GM12864 (cell line): ENCODE measurements around the gene EVA1B.

Experiments
- DNase-seq: peaks from one replicate; pipeline ENCODE4 v3.0.0-alpha.2; 2011; ENCODE audit warnings: low read depth
- H3K4me3 ChIP-seq: 2 replicates; pipeline ENCODE4 v1.5.1; 2011; ENCODE audit warnings: mild to moderate bottlenecking, low read depth, low read length, control low read depth
- TF ChIP-seq, protein P1 (sequence below): IDR thresholded peaks from 2 replicates; pipeline ENCODE4 v1.5.1; 2011; ENCODE audit warnings: low read depth, mild to moderate bottlenecking, moderate library complexity, low read length, control low read depth, inconsistent platforms; ENCODE audit errors: missing control alignments

EVA1B gene

DNA sequence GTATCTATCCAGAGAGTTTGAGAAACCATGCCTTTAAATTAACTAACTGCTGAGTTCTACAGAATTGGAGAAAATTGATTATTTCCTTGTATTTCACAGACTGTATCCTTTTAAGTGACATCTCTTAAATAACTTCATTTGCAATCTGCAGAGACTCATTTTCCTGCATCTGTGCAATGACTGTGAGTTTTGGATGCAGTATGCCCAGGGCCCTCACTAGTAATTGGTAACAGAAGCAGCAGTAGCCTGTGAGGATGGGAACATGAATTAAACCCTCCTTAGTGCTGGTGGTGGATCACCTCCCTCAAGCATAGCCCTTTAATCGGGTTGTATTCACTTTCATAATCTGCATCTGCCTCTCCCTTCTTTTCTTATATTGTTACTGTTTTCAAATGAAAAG, 38.9 kb downstream of the EVA1B start:
- DNase-seq: no peak
- TF ChIP-seq, protein P1, sequence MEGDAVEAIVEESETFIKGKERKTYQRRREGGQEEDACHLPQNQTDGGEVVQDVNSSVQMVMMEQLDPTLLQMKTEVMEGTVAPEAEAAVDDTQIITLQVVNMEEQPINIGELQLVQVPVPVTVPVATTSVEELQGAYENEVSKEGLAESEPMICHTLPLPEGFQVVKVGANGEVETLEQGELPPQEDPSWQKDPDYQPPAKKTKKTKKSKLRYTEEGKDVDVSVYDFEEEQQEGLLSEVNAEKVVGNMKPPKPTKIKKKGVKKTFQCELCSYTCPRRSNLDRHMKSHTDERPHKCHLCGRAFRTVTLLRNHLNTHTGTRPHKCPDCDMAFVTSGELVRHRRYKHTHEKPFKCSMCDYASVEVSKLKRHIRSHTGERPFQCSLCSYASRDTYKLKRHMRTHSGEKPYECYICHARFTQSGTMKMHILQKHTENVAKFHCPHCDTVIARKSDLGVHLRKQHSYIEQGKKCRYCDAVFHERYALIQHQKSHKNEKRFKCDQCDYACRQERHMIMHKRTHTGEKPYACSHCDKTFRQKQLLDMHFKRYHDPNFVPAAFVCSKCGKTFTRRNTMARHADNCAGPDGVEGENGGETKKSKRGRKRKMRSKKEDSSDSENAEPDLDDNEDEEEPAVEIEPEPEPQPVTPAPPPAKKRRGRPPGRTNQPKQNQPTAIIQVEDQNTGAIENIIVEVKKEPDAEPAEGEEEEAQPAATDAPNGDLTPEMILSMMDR: no peak
- H3K4me3 ChIP-seq: no peak overlapping the region

DNA sequence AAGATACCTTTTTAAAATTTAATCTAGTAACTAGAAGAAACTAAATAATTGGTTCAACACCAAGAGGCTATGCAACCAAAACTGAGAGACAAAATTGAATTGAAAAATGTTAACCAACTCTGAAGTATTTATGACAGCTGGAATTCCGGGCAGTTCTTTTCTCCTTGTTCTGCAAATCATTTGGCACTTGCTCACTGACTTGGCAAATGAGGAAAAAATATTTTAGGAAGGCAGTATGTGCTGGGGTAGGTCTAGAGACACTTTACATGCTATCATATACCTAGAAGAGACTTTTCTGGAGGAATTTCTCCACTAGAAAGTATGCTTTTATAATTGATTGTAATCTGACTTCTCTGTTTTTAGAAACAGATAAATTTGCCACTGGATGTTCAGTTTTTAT, 39.4 kb downstream of the EVA1B start:
- no peak overlapping the region for H3K4me3 ChIP-seq
- TF ChIP-seq, protein P1: no peak
- DNase-seq: no peak

DNA sequence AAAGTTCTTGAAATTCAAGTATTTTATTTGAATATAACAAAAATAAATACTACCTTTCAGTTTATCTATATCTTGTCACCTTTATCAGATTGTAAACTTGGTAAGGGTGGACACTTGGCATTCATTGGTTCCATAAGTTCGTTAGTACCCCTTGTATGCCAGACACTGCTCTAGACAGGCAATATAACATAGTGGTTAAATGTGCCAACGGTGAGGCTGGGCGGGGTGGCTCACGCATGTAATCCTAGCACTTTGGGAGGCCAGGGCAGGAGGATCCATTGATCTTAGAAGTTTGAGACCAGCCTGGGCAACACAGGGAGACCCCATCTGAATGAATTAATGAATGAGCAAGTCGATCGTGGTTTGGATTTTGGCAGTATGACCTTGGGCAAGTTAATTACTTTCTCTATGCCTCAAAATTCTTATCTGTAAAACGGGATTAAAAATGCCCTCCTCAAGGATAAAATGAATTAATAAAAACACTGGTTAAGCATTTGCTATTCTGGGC, 43.6 kb downstream of the EVA1B start:
- H3K4me3 ChIP-seq: no peak overlapping the region
- no peak for DNase-seq
- TF ChIP-seq, protein P1: no peak

DNA sequence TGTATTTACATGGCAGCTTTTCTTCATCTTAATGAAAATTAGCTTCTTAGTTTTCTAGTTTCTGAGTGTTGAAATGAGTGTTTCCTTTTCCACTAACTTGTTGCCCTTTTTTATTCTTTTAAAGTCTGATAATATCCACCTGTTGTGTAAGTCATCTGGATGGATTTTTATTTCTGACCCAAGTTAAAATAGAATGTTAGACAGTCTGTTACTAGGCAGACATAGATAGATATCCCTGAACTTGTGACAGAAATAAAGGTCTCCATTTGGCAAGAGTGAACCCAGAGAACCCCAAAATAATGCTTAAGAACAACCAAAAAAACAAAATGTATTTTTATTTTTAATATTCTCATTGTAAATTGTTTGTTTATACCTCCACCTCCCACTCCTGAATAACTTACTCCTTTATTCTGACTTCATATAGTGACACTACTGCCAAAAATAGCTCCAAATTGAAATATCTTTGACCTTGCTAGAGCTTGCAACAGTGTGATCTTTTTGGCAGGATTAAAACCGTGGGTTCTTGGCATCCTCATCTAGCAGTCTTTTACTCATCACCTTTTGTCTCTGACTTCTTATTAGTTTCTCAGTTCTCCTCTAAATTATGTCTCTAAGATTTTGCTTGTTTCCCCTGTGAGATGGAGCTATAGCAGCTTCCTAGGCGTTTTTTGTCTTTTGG, 44.2 kb downstream of the EVA1B start:
- no peak overlapping the region for H3K4me3 ChIP-seq
- DNase-seq: no peak
- TF ChIP-seq, protein P1: no peak

DNA sequence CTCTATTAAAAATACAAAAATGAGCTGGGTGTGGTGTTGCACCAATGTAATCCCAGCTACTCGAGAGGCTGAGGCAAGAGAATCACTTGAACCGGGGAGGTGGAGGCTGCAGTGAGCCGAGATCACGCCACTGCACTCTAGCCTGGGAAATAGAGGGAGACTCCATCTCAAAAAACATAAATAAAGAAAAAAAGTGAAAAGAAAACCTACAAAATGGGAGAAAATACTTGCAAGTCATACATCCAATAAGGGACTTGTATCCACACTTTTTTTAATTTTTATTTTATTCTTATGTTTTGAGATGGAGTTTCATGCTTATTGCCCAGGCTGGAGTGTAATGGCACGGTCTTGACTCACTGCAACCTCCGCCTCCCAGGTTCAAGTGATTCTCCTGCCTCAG, 46.8 kb downstream of the EVA1B start:
- TF ChIP-seq, protein P1: no peak
- H3K4me3 ChIP-seq: no peak overlapping the region
- DNase-seq: no peak

DNA sequence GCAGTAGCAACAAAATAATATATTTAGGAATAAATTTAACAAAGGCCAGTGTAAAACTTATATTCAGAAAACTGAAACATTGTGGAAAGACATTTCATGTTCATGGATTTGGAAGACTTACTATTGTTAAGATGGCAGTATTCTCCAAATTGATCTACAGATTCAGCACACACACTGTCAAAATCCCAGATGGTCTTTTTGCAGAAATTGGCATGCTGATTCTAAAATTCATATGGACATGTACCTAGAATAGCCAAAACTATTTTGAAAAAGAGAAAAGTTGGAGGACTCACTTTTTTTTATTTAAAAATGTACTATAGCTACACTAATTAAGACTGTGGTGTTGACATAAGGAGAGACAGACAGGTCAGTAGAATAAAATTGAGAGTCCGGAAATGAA, 49.2 kb downstream of the EVA1B start:
- TF ChIP-seq, protein P1: no peak
- no peak for DNase-seq
- H3K4me3 ChIP-seq: no peak overlapping the region

DNA sequence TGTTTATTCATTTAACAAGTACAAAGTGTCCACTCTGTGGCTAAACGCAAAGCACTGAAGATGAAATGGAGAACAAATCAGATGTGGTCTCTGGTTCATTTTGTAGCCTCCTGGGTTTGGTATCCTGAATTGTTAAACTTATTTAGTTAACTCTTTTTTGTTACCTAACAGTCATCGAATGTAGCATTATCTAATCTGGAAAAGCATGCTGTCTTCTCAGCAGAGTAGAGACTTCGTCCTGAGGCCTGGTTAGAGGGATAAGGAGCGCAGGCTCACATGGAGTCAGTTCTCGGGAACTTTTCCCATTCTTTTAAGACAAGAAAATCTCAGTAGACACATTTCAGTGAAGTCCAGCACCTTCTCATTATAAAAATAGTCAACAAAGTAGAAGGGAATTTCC, 50.4 kb downstream of the EVA1B start:
- DNase-seq: no peak
- no peak overlapping the region for H3K4me3 ChIP-seq
- TF ChIP-seq, protein P1: no peak
